ENCODE data around the gene ATP6V1G2. TPM values are rescaled to one million over a fixed set of nuclear protein-coding genes. Genes with fewer than 3 reads are reported as not detected.

Gene ATP6V1G2
- total RNA-seq, 1 donor from 2014 or later = 4.1 TPM

DNA sequence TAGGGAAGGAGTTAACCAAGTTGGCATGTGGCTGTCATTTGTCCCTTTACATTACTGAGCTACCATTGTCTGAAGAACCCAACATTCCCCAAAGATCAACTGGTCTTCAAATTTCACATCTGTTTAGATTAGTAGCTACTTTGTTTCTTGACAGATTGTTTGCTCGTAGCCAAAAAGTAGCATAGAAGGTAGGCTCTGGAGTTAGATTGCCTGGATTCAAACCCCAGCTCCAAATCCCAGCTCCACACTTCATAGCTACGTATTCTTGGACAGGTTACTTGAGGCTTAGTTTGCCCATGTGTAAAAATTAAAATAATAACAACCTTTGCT, 2.1 kb upstream of the ATP6V1G2 start:
- no peak for DNase-seq (ENCODE audit: low spot score)

DNA sequence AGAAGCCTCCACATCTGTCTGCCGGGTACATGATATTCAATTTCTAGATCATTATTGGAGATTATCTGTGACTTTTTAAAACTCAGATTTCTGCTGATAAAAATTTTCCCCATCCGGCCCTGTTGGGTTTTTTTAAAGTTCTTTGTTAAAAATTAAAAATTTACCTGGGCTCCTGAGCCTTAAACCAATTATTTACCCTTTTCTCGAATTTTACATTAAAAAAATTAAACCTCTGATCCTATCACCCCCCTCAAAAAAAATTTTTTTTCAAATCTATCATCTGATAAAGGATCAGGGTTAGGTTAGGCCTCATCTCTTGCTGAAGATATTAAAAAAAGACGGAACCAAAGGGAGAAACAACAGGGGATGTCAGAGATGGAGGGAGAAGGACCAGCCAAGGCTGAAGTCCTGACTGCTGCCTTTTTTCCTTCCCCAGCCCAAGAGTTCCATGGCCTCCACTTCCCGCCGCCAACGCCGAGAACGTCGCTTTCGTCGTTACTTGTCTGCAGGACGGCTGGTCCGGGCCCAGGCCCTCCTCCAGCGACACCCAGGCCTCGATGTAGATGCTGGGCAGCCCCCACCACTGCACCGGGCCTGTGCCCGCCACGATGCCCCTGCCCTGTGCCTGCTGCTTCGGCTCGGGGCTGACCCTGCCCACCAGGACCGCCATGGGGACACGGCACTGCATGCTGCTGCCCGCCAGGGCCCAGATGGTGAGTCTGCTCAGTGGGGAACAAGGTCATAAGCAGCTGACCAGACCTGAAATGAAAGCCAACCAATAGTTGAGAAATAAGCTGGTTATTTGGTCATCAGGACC, 1.5 kb upstream of the ATP6V1G2 start:
- DNase-seq (ENCODE audit: low spot score) = no peak

- peak; percentile 95 for DNase-seq (ENCODE audit: low spot score)
Measured at GRCh38 chr6:31546958-31547726, 734 bp upstream of the ATP6V1G2 start, which contains the start of gene NFKBIL1. TSS of gene NFKBIL1 (plus strand) at chr6:31547608. CDS start at chr6:31547695, 87 bp downstream.

- no peak for DNase-seq (ENCODE audit: low spot score)
Measured at GRCh38 chr6:31545291-31545690, 1.1 kb downstream of the ATP6V1G2 start.

GRCh38 chr6:31544676-31545075, 1.7 kb downstream of the ATP6V1G2 start:
- DNase-seq (ENCODE audit: low spot score) = no peak

GRCh38 chr6:31543639-31544038, 2.8 kb downstream of the ATP6V1G2 start:
- no peak for DNase-seq (ENCODE audit: low spot score)

GRCh38 chr6:31541658-31542521, 4.5 kb downstream of the ATP6V1G2 start, which contains the start of gene DDX39B:
TSS of gene DDX39B (minus strand) at chr6:31542003. CDS start at chr6:31540532, 1,471 bp downstream.
- peak; percentile 96 for DNase-seq (ENCODE audit: low spot score)

- DNase-seq (ENCODE audit: low spot score) = no peak
Measured at GRCh38 chr6:31541059-31541657, 5.2 kb downstream of the ATP6V1G2 start.

GRCh38 chr6:31540640-31541039, 5.8 kb downstream of the ATP6V1G2 start:
- DNase-seq (ENCODE audit: low spot score) = no peak

DNA sequence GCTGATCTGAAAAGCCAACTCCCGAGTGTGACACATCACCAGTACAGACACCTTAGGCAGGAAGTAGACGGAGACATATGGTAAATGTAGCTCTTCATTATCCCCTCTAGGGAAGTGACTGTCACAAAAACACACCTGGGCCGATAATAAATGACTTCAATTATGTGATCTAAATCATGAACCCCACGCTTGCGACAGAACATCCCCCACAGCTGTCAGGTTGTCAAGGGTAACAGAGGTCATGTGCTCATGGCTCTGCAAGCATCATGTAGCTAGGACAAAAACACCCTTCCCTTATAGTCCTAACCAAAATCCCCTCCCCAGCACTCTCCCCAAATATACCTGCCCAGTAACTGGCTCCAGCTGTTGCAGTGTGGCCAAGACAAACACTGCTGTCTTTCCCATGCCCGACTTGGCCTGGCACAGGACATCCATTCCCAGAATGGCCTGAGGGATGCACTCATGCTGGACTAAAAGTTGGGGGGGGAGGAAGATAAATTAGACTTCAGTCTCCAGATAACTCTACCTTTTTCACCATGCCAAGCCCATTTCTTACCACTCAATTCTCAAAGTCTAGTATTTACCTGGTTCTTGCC, 7.5 kb downstream of the ATP6V1G2 start:
- DNase-seq (ENCODE audit: low spot score) = no peak

- no peak for DNase-seq (ENCODE audit: low spot score)
Measured at GRCh38 chr6:31535538-31536324, 10.7 kb downstream of the ATP6V1G2 start.

DNA sequence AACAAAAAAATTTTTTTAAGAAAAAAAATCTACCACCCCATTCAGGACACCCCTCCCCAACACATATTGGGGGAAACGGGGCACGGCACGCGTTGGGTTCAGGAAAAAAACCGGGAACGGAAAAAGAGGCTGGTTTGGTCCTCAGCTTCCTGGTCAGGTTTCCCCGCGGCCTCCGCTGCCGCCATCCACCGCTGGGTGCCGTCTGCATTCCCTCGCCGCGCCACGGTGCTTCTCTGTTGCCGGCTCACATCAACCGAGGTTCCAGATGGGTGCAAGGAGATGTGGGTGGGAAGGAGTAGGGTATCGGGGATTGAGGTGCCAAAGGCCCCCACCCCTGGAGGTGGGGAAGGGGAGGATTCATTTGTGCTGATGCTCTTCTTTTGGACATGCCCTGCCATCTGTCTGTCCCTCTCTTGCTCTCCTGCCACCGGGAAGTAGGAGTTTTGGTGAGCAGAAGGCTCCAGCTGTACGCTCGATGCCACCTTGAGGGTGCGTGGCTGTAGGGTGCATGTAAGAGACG, 11.8 kb downstream of the ATP6V1G2 start:
- DNase-seq (ENCODE audit: low spot score) = no peak

DNA sequence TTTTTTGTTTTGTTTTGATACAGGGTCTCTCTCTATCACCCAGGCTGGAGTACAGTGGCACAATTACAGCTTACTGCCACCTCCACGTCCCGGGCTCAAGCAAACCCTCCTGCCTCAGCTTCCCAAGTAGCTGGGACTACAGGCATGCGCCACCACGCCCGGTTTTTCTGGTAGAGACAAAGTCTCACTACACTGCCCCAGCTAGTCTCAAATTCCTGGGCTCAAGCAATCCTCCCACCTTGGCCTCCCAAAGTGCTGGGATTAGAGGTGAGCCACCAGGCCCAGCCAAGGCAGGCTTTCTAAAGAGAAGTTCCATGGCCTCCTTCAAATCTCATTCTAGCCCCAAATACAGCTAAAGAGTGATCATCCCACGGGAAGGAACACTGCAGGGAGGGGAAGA, 12.4 kb downstream of the ATP6V1G2 start:
- DNase-seq (ENCODE audit: low spot score) = no peak

- no peak for DNase-seq (ENCODE audit: low spot score)
Measured at GRCh38 chr6:31533455-31533841, 13.0 kb downstream of the ATP6V1G2 start.

DNA sequence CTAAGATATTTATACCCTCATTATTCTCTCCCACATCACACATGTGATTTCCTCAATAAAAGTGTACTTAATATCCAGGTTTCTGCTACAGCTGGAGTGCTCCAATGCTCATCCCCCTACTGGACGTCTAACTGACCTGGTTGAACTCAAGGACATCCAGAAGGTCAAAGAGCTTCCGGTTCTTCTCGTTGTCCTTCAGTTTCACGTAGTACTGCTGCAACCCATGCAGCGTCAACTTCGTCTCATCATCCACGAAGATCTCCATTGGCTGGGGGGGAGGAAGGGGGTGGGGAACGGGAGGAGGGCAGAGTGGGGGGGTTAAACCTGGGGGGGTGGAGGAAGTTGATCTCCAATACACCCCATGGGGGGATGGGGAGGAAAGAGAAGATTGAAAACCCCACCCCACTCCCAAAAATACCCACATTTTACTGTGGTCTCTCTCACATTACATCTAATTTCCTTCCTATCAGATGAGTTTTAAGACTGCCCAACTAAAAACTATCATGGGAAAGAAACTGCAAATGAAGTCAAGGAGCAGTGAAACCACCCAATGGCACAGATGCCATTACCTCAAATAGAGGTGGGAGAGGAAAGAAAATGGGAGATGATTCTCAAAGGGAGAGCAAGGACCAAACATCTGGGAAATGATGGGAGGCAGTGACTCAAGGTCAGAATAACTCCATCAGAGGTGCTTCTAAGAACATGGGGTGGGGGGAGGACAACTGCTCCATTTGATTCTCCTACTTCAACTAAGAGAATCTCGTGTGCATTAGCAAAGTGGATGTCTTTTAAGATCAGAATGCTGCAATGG, 13.6 kb downstream of the ATP6V1G2 start:
- DNase-seq (ENCODE audit: low spot score) = no peak

GRCh38 chr6:31531771-31532643, 14.4 kb downstream of the ATP6V1G2 start:
- no peak for DNase-seq (ENCODE audit: low spot score)

DNA sequence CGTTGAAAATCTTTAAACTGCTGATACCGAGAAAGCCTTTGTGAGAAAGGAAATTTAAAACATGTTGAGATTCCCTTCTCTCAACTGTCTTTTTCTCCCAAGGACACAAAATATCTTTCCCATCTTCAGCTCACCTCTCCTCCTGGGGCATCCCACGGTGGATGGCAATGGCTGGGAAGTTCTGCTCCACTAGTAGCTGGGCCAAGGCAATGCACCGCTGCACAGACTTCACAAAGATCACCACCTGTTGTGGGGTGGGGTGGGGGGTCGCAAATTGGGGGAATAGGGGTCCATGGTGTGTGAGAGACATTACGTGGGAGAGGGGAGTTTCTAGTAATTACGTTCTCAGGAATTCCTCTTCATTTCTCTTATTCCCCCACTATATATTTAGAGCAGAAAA, 15.2 kb downstream of the ATP6V1G2 start:
- no peak for DNase-seq (ENCODE audit: low spot score)

- no peak for DNase-seq (ENCODE audit: low spot score)
Measured at GRCh38 chr6:31530659-31531058, 15.7 kb downstream of the ATP6V1G2 start.
